AG04450 (cell line): ENCODE results near the gene ZNF737. TPM values are rescaled to one million over a fixed set of nuclear protein-coding genes. Genes with fewer than 3 reads are reported as not detected.
"Not testable (repeated sequence)": the region's sequence is repeated elsewhere in the genome, so short reads cannot be mapped to it uniquely, and the experiment has no call there.

Experiments used
- CTCF ChIA-PET: fragments of 300-600, 350-600 bp; formaldehyde crosslinking; extraction: SDS; loops from one replicate; lab custom pipeline; 2022; ENCODE audit warnings: antibody characterized with exemption, inconsistent platforms; lab: Charles Lee
- POLR2A ChIA-PET: fragments of 350-600 bp; formaldehyde crosslinking; extraction: SDS; loops from one replicate; lab custom pipeline; 2021; ENCODE audit warnings: antibody characterized with exemption, inconsistent platforms; lab: Yijun Ruan, JAX
- DNase-seq: peaks from one replicate; pipeline ENCODE4 v3.0.0-alpha.2; 2011; ENCODE audit warnings: low read depth, low spot score
- H3K27ac ChIP-seq: one replicate; pipeline ENCODE4 v1.5.1; 2012; ENCODE audit warnings: low read depth, low read length, control low read depth
- H3K27me3 ChIP-seq: one replicate; pipeline ENCODE4 v1.6.0; 2012; ENCODE audit warnings: low read length; ENCODE audit not compliant: control insufficient read depth, insufficient read depth
- H3K4me3 ChIP-seq: 2 replicates; pipeline ENCODE4 v1.5.1; 2011; ENCODE audit warnings: mild to moderate bottlenecking, low read depth, low read length, control low read depth
- H3K9me3 ChIP-seq: 2 replicates; pipeline ENCODE4 v1.5.1; 2012; ENCODE audit warnings: low read length; ENCODE audit not compliant: control insufficient read depth, insufficient read depth
- polyA minus RNA-seq: library from RNA; depleted of rRNA, polyadenylated mRNA; stranded (reverse); fragments of >200 nt; gene quantifications from 2 replicates; pipeline ENCODE4 v1.2.3, GENCODE V29; 2011; rRNA and poly(A)+ RNA removed
- polyA plus RNA-seq: library from polyadenylated mRNA; depleted of rRNA; stranded (reverse); fragments of >200 nt; gene quantifications from 2 replicates; pipeline ENCODE4 v1.2.3, GENCODE V29; 2011; rRNA removed
- TF ChIP-seq, protein P1 (sequence below): IDR thresholded peaks from 2 replicates; pipeline ENCODE4 v1.5.1; 2011; ENCODE audit warnings: low read depth, low read length, control low read depth, inconsistent platforms

The ZNF737 gene
- polyA plus RNA-seq: 10.3 and 10.7 TPM in 2 replicates
- 14.0 and 16.2 TPM in 2 replicates for polyA minus RNA-seq

DNA sequence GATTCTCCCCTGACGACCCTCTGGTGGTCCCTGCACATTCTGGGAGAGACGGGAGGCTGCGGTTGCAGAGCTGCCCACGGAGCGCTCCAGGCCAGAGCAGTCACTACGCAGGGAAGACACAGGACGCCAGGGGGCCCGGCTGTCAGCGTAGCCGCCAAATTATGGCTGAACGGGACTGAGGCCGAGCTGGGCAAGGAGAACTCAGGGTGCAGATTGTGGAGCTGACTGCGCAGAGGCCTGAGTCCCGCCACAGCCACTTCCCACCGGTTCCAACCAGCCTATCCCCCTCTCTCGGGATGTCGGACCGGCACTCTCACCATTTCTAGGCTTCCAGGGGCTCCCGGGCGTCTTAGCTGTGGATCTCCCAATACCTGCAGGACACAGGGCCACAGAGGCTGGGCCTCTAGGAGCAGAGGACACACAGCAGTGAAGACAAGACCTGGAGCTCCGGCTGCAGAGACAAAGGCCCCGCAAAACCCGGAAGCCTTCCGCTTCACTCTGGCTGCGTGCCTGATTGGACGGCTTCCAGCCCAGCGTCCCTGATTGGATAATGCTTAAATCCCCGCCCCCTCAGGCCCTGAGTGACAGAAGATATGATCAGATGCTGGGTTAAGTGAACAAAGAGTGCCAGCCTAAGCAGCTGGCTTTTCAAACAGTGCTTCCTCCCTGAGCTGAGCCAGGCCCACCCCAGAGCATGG lies at the start of gene ZNF737:
ZNF737 (minus strand) TSS at position 461 of the 698 bp plus-strand sequence; CDS start at position 320, 141 bp downstream.
- CTCF ChIA-PET: no interaction called here
- H3K27me3 ChIP-seq: no peaks in the 10 kb centered on the region
- POLR2A ChIA-PET: interaction anchor here (0.7 to 1.9 kb wide), 4 partner anchors 96 to 665 kb away, joined by 3 to 20 read pairs (median 7); partner anchors contain the start of genes ZNF626, ZNF66 and ZNF93
- H3K27ac ChIP-seq: peak within 1 kb of the TSS; percentile 85
- H3K9me3 ChIP-seq: peaks cover 35% of the 10 kb centered on the region
- TF ChIP-seq, protein P1, sequence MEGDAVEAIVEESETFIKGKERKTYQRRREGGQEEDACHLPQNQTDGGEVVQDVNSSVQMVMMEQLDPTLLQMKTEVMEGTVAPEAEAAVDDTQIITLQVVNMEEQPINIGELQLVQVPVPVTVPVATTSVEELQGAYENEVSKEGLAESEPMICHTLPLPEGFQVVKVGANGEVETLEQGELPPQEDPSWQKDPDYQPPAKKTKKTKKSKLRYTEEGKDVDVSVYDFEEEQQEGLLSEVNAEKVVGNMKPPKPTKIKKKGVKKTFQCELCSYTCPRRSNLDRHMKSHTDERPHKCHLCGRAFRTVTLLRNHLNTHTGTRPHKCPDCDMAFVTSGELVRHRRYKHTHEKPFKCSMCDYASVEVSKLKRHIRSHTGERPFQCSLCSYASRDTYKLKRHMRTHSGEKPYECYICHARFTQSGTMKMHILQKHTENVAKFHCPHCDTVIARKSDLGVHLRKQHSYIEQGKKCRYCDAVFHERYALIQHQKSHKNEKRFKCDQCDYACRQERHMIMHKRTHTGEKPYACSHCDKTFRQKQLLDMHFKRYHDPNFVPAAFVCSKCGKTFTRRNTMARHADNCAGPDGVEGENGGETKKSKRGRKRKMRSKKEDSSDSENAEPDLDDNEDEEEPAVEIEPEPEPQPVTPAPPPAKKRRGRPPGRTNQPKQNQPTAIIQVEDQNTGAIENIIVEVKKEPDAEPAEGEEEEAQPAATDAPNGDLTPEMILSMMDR: peak; percentile 34
- peak; percentile 91 for DNase-seq
- peak within 1 kb of the TSS; percentile 78 for H3K4me3 ChIP-seq

DNA sequence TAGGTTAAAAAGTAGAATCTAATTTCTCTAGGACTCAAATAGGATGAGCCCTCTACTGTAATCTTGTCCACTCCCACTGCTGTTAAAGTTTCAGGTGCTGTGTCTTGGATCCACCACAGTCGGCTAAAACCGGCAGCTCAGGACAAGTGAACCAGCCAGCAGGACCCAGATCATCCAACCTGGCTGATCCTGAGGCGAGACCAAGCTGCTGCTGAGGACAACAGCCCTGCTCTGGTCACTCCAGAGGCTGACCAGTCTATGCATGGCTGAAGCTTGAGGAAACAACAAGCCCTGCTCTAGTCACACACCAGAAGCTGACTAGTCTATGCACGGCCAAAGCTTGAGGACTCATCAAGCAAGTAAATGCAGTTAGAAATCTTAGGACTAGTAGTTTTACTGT lies 49.4 kb upstream of the ZNF737 start:
- H3K27me3 ChIP-seq, H3K27ac ChIP-seq, POLR2A ChIA-PET, CTCF ChIA-PET, H3K9me3 ChIP-seq, H3K4me3 ChIP-seq, DNase-seq: not testable (repeated sequence)

DNA sequence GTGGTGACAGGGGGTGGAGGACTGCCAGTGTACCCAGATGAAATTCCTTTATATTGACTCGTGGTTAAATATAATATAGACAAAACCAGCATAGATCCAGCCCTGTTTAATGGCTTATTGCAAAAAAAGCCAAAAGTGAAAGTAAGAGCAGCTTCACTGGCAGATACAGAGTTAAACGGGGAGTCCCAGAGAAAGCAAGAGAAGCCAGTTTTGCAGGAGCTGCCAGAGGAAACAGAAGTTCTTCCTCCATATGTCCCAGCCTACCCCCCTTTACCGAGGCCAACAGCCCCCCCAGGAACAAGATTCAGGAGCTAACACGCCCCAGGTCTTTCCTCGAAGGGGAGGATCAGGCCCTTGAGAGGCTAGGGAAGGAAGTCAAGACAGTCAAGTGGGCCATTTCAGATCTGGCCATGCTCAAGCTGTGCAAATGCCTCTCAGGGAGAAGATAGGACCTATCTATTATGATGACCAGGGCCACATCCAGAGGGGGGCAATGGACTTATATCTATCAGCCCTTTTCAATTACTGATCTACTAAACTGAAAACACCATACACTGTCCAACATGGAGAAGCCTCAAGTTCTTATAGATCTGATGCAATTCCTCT lies 47.2 kb upstream of the ZNF737 start:
- TF ChIP-seq, protein P1: no peak
- Histone ChIP-seq H3K9me3 (peaks cover 12% of the 10 kb centered on the region), H3K4me3 (peak overlapping the region; percentile 48), H3K27ac (no peak overlapping the region), H3K27me3 (no peaks in the 10 kb centered on the region)
- no peak for DNase-seq
- ChIA-PET POLR2A (no interaction called here), CTCF (interaction anchor here (0.6 kb wide), 1 partner anchor 378 kb away, joined by 3 read pairs; no protein-coding TSS in a partner anchor)

DNA sequence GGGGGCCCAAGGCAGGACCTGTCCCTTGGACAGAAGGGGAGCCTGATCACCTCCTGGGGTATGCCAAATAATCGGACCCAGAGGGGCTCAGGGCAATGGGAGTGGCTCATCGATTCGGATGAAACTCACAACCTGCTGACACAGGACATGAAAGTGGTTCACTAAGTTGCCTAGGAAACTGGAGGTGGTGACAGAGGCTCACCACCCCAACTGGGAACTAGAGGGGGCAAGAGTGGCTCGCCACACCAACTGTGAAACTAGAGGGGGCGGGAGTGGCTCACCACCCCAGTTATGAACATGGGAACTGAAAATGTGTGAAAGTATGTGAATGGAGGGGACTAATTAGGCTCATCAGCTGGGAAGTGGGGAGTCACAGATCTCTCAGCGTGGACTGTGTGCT lies 46.3 kb upstream of the ZNF737 start:
- Histone ChIP-seq H3K27ac (no peak overlapping the region), H3K4me3 (no peak overlapping the region), H3K9me3 (peaks cover 19% of the 10 kb centered on the region), H3K27me3 (no peaks in the 10 kb centered on the region)
- TF ChIP-seq, protein P1: no peak
- ChIA-PET CTCF (no interaction called here), POLR2A (interaction anchor here (0.6 kb wide), 1 partner anchor 312 kb away, joined by 5 read pairs; no protein-coding TSS in a partner anchor)
- no peak for DNase-seq

DNA sequence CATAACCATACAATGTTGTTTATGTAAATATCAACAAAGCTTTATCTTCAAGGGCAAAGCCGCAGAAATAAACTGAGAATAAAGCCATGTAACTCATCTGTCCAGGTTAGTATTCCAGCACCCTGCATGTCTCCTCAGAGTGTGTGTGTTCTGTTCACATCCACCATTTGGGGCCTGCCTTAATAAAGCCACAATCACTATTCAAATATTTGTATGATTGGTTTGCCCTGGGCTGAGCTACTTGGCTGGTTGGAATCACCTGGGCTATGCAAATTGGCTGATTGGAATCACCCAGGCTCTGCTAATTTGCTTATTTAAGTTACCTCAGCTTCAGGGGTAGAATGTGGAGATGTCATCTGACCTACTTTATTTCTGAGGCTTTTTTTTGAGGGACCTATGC lies 42.4 kb upstream of the ZNF737 start:
- TF ChIP-seq, protein P1: no peak
- H3K27ac ChIP-seq: no peak overlapping the region
- no peak overlapping the region for H3K4me3 ChIP-seq
- POLR2A ChIA-PET: no interaction called here
- H3K9me3 ChIP-seq: peaks cover 23% of the 10 kb centered on the region
- CTCF ChIA-PET: no interaction called here
- no peak for DNase-seq
- no peaks in the 10 kb centered on the region for H3K27me3 ChIP-seq
